ENCODE measurements around the gene ABLIM2. TPM values are rescaled to one million over a fixed set of nuclear protein-coding genes. Genes with fewer than 3 reads are reported as not detected.

Gene ABLIM2
- polyA plus RNA-seq, 4 donors: 1.1 to 12.7 (median 4.4) TPM

- no peaks in the 10 kb centered on the region for H3K36me3 ChIP-seq (ENCODE audit: control insufficient read depth in 3 of 3, insufficient read depth in 2 of 3, low read depth in 1 of 3, low read length in 3 of 3)
- H3K27ac ChIP-seq (ENCODE audit: low read depth in 1 of 3, low read length in 2 of 3): no peak overlapping the region
- DNase-seq (no peak), FAIRE-seq (no peak)
- H3K9me3 ChIP-seq (ENCODE audit: control insufficient read depth in 2 of 2, insufficient read depth in 1 of 2, low read depth in 1 of 2, low read length in 1 of 2): no peaks in the 10 kb centered on the region
- H3K4me3 ChIP-seq (ENCODE audit: low read depth in 1 of 3, low read length in 3 of 3): no peak overlapping the region
- 81 to 92% (median 89%) methylated on average over 8 to 11 of the region's 11 CpGs for whole genome bisulfite sequencing, 3 donors
- peaks cover 0 to 2% (median 0%) of the 10 kb centered on the region in 3 donors for H3K27me3 ChIP-seq (ENCODE audit: control insufficient read depth in 3 of 3, insufficient read depth in 3 of 3, low read length in 3 of 3)
- H3K4me1 ChIP-seq (ENCODE audit: control insufficient read depth in 3 of 3, insufficient read depth in 2 of 3, low read depth in 1 of 3, low read length in 2 of 3): no peaks in the 10 kb centered on the region
Observed at GRCh38 chr4:8081171-8081570, 77.4 kb downstream of the ABLIM2 start.

DNA sequence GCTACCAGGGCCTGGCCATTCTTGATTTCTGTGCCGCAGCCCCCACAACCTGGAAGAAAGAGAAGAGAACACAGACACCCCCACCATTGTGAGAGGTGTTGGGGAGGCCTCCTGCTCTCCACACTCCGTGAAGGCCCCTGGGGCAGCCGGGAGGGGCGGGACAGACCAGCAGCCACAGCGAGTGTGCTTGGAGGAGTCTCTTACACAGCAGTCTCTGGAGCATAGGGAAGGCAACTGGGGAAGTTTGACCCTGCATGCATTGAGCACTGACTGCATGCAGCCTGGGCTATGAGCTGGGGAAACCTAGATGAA is 77.9 kb downstream of the ABLIM2 start:
- Histone ChIP-seq H3K27ac (ENCODE audit: low read depth in 1 of 3, low read length in 2 of 3) (no peak overlapping the region), H3K9me3 (ENCODE audit: control insufficient read depth in 2 of 2, insufficient read depth in 1 of 2, low read depth in 1 of 2, low read length in 1 of 2) (no peaks in the 10 kb centered on the region), H3K36me3 (ENCODE audit: control insufficient read depth in 3 of 3, insufficient read depth in 2 of 3, low read depth in 1 of 3, low read length in 3 of 3) (no peaks in the 10 kb centered on the region), H3K27me3 (ENCODE audit: control insufficient read depth in 3 of 3, insufficient read depth in 3 of 3, low read length in 3 of 3) (peaks cover 0 to 2% (median 0%) of the 10 kb centered on the region in 3 donors), H3K4me3 (ENCODE audit: low read depth in 1 of 3, low read length in 3 of 3) (no peak overlapping the region), H3K4me1 (ENCODE audit: control insufficient read depth in 3 of 3, insufficient read depth in 2 of 3, low read depth in 1 of 3, low read length in 2 of 3) (no peaks in the 10 kb centered on the region)
- WGBS, 3 donors: 60 to 92% (median 63%) methylated on average over 5 of the region's 5 CpGs
- DNase-seq: no peak
- no peak for FAIRE-seq

- Histone ChIP-seq H3K27ac (ENCODE audit: low read depth in 1 of 3, low read length in 2 of 3) (no peak overlapping the region), H3K27me3 (ENCODE audit: control insufficient read depth in 3 of 3, insufficient read depth in 3 of 3, low read length in 3 of 3) (peaks cover 0 to 2% (median 0%) of the 10 kb centered on the region in 3 donors), H3K36me3 (ENCODE audit: control insufficient read depth in 3 of 3, insufficient read depth in 2 of 3, low read depth in 1 of 3, low read length in 3 of 3) (no peaks in the 10 kb centered on the region), H3K9me3 (ENCODE audit: control insufficient read depth in 2 of 2, insufficient read depth in 1 of 2, low read depth in 1 of 2, low read length in 1 of 2) (no peaks in the 10 kb centered on the region), H3K4me1 (ENCODE audit: control insufficient read depth in 3 of 3, insufficient read depth in 2 of 3, low read depth in 1 of 3, low read length in 2 of 3) (no peaks in the 10 kb centered on the region), H3K4me3 (ENCODE audit: low read depth in 1 of 3, low read length in 3 of 3) (no peak overlapping the region)
- no peak for FAIRE-seq
- DNase-seq: no peak
- 64 to 86% (median 71%) methylated on average over 21 of the region's 21 CpGs for WGBS, 3 donors
Observed at GRCh38 chr4:8079916-8080753, 78.5 kb downstream of the ABLIM2 start.

GRCh38 chr4:8079031-8079885 is 79.4 kb downstream of the ABLIM2 start:
- H3K4me3 ChIP-seq (ENCODE audit: low read depth in 1 of 3, low read length in 3 of 3): no peak overlapping the region
- H3K27ac ChIP-seq (ENCODE audit: low read depth in 1 of 3, low read length in 2 of 3): no peak overlapping the region
- FAIRE-seq (no peak), DNase-seq (peak; percentile 41 to 59)
- 37 to 45% (median 43%) methylated on average over 32 of the region's 32 CpGs for WGBS, 3 donors
- no peaks in the 10 kb centered on the region for H3K4me1 ChIP-seq (ENCODE audit: control insufficient read depth in 3 of 3, insufficient read depth in 2 of 3, low read depth in 1 of 3, low read length in 2 of 3)
- H3K36me3 ChIP-seq (ENCODE audit: control insufficient read depth in 3 of 3, insufficient read depth in 2 of 3, low read depth in 1 of 3, low read length in 3 of 3): no peaks in the 10 kb centered on the region
- H3K9me3 ChIP-seq (ENCODE audit: control insufficient read depth in 2 of 2, insufficient read depth in 1 of 2, low read depth in 1 of 2, low read length in 1 of 2): no peaks in the 10 kb centered on the region
- H3K27me3 ChIP-seq (ENCODE audit: control insufficient read depth in 3 of 3, insufficient read depth in 3 of 3, low read length in 3 of 3): peaks cover 0 to 2% (median 0%) of the 10 kb centered on the region in 3 donors

GRCh38 chr4:8078610-8079015 is 80.0 kb downstream of the ABLIM2 start:
- Histone ChIP-seq H3K36me3 (ENCODE audit: control insufficient read depth in 3 of 3, insufficient read depth in 2 of 3, low read depth in 1 of 3, low read length in 3 of 3) (no peaks in the 10 kb centered on the region), H3K4me1 (ENCODE audit: control insufficient read depth in 3 of 3, insufficient read depth in 2 of 3, low read depth in 1 of 3, low read length in 2 of 3) (no peaks in the 10 kb centered on the region), H3K27me3 (ENCODE audit: control insufficient read depth in 3 of 3, insufficient read depth in 3 of 3, low read length in 3 of 3) (peaks cover 0 to 2% (median 0%) of the 10 kb centered on the region in 3 donors), H3K27ac (ENCODE audit: low read depth in 1 of 3, low read length in 2 of 3) (no peak overlapping the region), H3K9me3 (ENCODE audit: control insufficient read depth in 2 of 2, insufficient read depth in 1 of 2, low read depth in 1 of 2, low read length in 1 of 2) (no peaks in the 10 kb centered on the region), H3K4me3 (ENCODE audit: low read depth in 1 of 3, low read length in 3 of 3) (no peak overlapping the region)
- FAIRE-seq (no peak), DNase-seq (no peak)
- 65 to 71% (median 70%) methylated on average over 8 of the region's 8 CpGs for WGBS, 3 donors

GRCh38 chr4:8078109-8078494 is 80.5 kb downstream of the ABLIM2 start:
- Histone ChIP-seq H3K9me3 (ENCODE audit: control insufficient read depth in 2 of 2, insufficient read depth in 1 of 2, low read depth in 1 of 2, low read length in 1 of 2) (no peaks in the 10 kb centered on the region), H3K27ac (ENCODE audit: low read depth in 1 of 3, low read length in 2 of 3) (no peak overlapping the region), H3K4me3 (ENCODE audit: low read depth in 1 of 3, low read length in 3 of 3) (no peak overlapping the region), H3K27me3 (ENCODE audit: control insufficient read depth in 3 of 3, insufficient read depth in 3 of 3, low read length in 3 of 3) (peaks cover 0 to 2% (median 0%) of the 10 kb centered on the region in 3 donors), H3K36me3 (ENCODE audit: control insufficient read depth in 3 of 3, insufficient read depth in 2 of 3, low read depth in 1 of 3, low read length in 3 of 3) (no peaks in the 10 kb centered on the region), H3K4me1 (ENCODE audit: control insufficient read depth in 3 of 3, insufficient read depth in 2 of 3, low read depth in 1 of 3, low read length in 2 of 3) (no peaks in the 10 kb centered on the region)
- FAIRE-seq (no peak), DNase-seq (no peak)
- WGBS, 3 donors: 78 to 87% (median 82%) methylated on average over 11 of the region's 11 CpGs

GRCh38 chr4:8077181-8078108 is 81.2 kb downstream of the ABLIM2 start:
- DNase-seq (no peak), FAIRE-seq (no peak)
- Histone ChIP-seq H3K9me3 (ENCODE audit: control insufficient read depth in 2 of 2, insufficient read depth in 1 of 2, low read depth in 1 of 2, low read length in 1 of 2) (no peaks in the 10 kb centered on the region), H3K36me3 (ENCODE audit: control insufficient read depth in 3 of 3, insufficient read depth in 2 of 3, low read depth in 1 of 3, low read length in 3 of 3) (no peaks in the 10 kb centered on the region), H3K4me3 (ENCODE audit: low read depth in 1 of 3, low read length in 3 of 3) (no peak overlapping the region), H3K27ac (ENCODE audit: low read depth in 1 of 3, low read length in 2 of 3) (no peak overlapping the region), H3K4me1 (ENCODE audit: control insufficient read depth in 3 of 3, insufficient read depth in 2 of 3, low read depth in 1 of 3, low read length in 2 of 3) (no peaks in the 10 kb centered on the region), H3K27me3 (ENCODE audit: control insufficient read depth in 3 of 3, insufficient read depth in 3 of 3, low read length in 3 of 3) (peaks cover 0 to 4% (median under 1%) of the 10 kb centered on the region in 3 donors)
- WGBS, 3 donors: 87 to 92% (median 89%) methylated on average over 23 of the region's 23 CpGs

- Histone ChIP-seq H3K27ac (ENCODE audit: low read depth in 1 of 3, low read length in 2 of 3) (no peak overlapping the region), H3K9me3 (ENCODE audit: control insufficient read depth in 2 of 2, insufficient read depth in 1 of 2, low read depth in 1 of 2, low read length in 1 of 2) (no peaks in the 10 kb centered on the region), H3K27me3 (ENCODE audit: control insufficient read depth in 3 of 3, insufficient read depth in 3 of 3, low read length in 3 of 3) (peaks cover 0 to 19% (median 6%) of the 10 kb centered on the region in 3 donors), H3K4me1 (ENCODE audit: control insufficient read depth in 3 of 3, insufficient read depth in 2 of 3, low read depth in 1 of 3, low read length in 2 of 3) (no peaks in the 10 kb centered on the region), H3K36me3 (ENCODE audit: control insufficient read depth in 3 of 3, insufficient read depth in 2 of 3, low read depth in 1 of 3, low read length in 3 of 3) (no peaks in the 10 kb centered on the region), H3K4me3 (ENCODE audit: low read depth in 1 of 3, low read length in 3 of 3) (no peak overlapping the region)
- FAIRE-seq: no peak
- no peak for DNase-seq
- WGBS, 3 donors: 52 to 63% (median 62%) methylated on average over 7 of the region's 7 CpGs
Observed at GRCh38 chr4:8076023-8076422, 82.6 kb downstream of the ABLIM2 start.

Measured in small intestine (tissue), 7 donors.